NCI-H128 (cell line): ENCODE data around the gene EI24.
A peak's percentile ranks its signal among the peaks of the same experiment; 100 is the strongest.

ENCODE experiments used
- DNase-seq: peaks from one replicate; lab custom pipeline; 2025; ENCODE audit not compliant: unreplicated experiment; lab: John Stamatoyannopoulos, UW

The EI24 gene

GRCh38 chr11:125626288-125626950 lies 57.1 kb downstream of the EI24 start:
- peak; percentile 52 for DNase-seq

GRCh38 chr11:125627236-125627910 lies 58.1 kb downstream of the EI24 start:
- no peak for DNase-seq
